PC-3 (cell line): Measurements from ENCODE around the gene DIAPH1. TPM values are rescaled to one million over a fixed set of nuclear protein-coding genes. Genes with fewer than 3 reads are reported as not detected.

ENCODE experiments used
- ATAC-seq: fragments of 200-7000 bp; cut with Tn5 transposase; 2 replicates; pipeline ENCODE4 v1.9.1; 2020; ENCODE audit warnings: mild to moderate bottlenecking, moderate library complexity
- BruUV-seq: library from RNA; stranded (reverse); fragments of 400-500 nt; replicated peaks from 2 replicates; lab custom pipeline; 2021; lab: Mats Ljungman, UMichigan
- CTCF ChIA-PET: fragments of 300-600 bp; sonication (Branson Sonifier 250); formaldehyde crosslinking; loops from one replicate; lab custom pipeline; 2022; ENCODE audit warnings: antibody characterized with exemption; lab: Charles Lee
- POLR2A ChIA-PET: fragments of 300-600 bp; sonication (Branson Sonifier 250); formaldehyde crosslinking; loops from one replicate; lab custom pipeline; 2022; ENCODE audit warnings: antibody characterized with exemption; ENCODE audit not compliant: unreplicated experiment; lab: Charles Lee
- DNase-seq: peaks from one replicate; pipeline ENCODE4 v3.0.0-alpha.2; 2015
- H2AFZ ChIP-seq: fragments of 300-600 bp; sonication (generic); 2 replicates; pipeline ENCODE4 v1.6.0; 2016; ENCODE audit warnings: antibody characterized with exemption, low read length
- H3F3A ChIP-seq: fragments of 300-600 bp; sonication (generic); one replicate; pipeline ENCODE4 v1.6.0; 2017; ENCODE audit warnings: antibody characterized with exemption, low read length, control low read depth, mild to moderate bottlenecking; ENCODE audit not compliant: unreplicated experiment
- H3K27ac ChIP-seq: fragments of 300-600 bp; sonication (generic); 2 replicates; pipeline ENCODE4 v1.5.1; 2016; ENCODE audit warnings: mild to moderate bottlenecking, low read length
- H3K27me3 ChIP-seq: fragments of 300-600 bp; sonication (generic); 2 replicates; pipeline ENCODE4 v1.6.1; 2016; ENCODE audit warnings: low read length, mixed read lengths
- H3K36me3 ChIP-seq: fragments of 300-600 bp; sonication (generic); 2 replicates; pipeline ENCODE4 v1.6.1; 2016; ENCODE audit warnings: low read depth, mixed run types, low read length, mixed read lengths
- H3K4me1 ChIP-seq: fragments of 300-600 bp; sonication (generic); 2 replicates; pipeline ENCODE4 v1.5.1; 2016; ENCODE audit warnings: low read length; ENCODE audit not compliant: insufficient read depth
- H3K4me2 ChIP-seq: fragments of 300-600 bp; sonication (generic); 2 replicates; pipeline ENCODE4 v1.6.0; 2016; ENCODE audit warnings: low read length
- H3K4me3 ChIP-seq: fragments of 300-600 bp; sonication (generic); 2 replicates; pipeline ENCODE4 v1.5.1; 2016; ENCODE audit warnings: mild to moderate bottlenecking, low read length, mixed read lengths
- H3K79me2 ChIP-seq: fragments of 300-600 bp; sonication (generic); 2 replicates; pipeline ENCODE4 v1.6.1; 2017; ENCODE audit warnings: low read length, mixed read lengths
- H3K9ac ChIP-seq: fragments of 300-600 bp; sonication (generic); 2 replicates; pipeline ENCODE4 v1.6.0; 2016; ENCODE audit warnings: mild to moderate bottlenecking, low read length
- H3K9me2 ChIP-seq: fragments of 300-600 bp; sonication (generic); replicated peaks from 2 replicates; pipeline ENCODE4 v1.6.1; 2016; ENCODE audit warnings: mixed run types, low read length, mixed read lengths
- H3K9me3 ChIP-seq: fragments of 300-600 bp; sonication (generic); 2 replicates; pipeline ENCODE4 v1.6.1; 2016; ENCODE audit warnings: low read length, mixed read lengths
- H4K20me1 ChIP-seq: fragments of 300-600 bp; sonication (generic); 2 replicates; pipeline ENCODE4 v1.6.1; 2016; ENCODE audit warnings: low read length, mixed read lengths
- EZH2 ChIP-seq: fragments of 300-600 bp; sonication (generic); IDR thresholded peaks from one replicate; pipeline ENCODE4 v1.6.1; 2017; ENCODE audit warnings: antibody characterized with exemption, mild to moderate bottlenecking, low read length; ENCODE audit not compliant: unreplicated experiment
- EZH2phosphoT487 ChIP-seq: fragments of 300-600 bp; sonication (generic); IDR thresholded peaks from 2 replicates; pipeline ENCODE4 v1.6.1; 2018; ENCODE audit warnings: mild to moderate bottlenecking, antibody characterized with exemption, low read length, borderline replicate concordance
- intact Hi-C: fragments of 100-400 bp; cut with micrococcal nuclease; formaldehyde crosslinking; loops from 2 replicates; pipeline ENCODE4 v1.9.0; 2023
- total RNA-seq: library from RNA; depleted of rRNA; stranded (reverse); fragments of >200 nt; gene quantifications from 2 replicates; pipeline ENCODE4 v1.2.3, GENCODE V29; 2014
- TF ChIP-seq, protein P1 (sequence below): fragments of 300-600 bp; sonication (generic); conservative IDR thresholded peaks from 2 replicates; pipeline ENCODE4 v1.5.1; 2017; ENCODE audit warnings: antibody characterized with exemption, low read depth, mild to moderate bottlenecking, low read length

The DIAPH1 gene
- total RNA-seq, 1 experiment from 2014 or later: 51.9 TPM

- Histone ChIP-seq H3K79me2 (no peaks in the 10 kb centered on the region), H3F3A (no peaks in the 10 kb centered on the region), H3K9me2 (no peaks in the 10 kb centered on the region), H3K9ac (no peak overlapping the region), H3K4me1 (no peaks in the 10 kb centered on the region), H2AFZ (no peak overlapping the region), H3K27me3 (no peaks in the 10 kb centered on the region), H4K20me1 (no peaks in the 10 kb centered on the region), H3K4me2 (no peak overlapping the region), H3K9me3 (no peaks in the 10 kb centered on the region), H3K4me3 (no peak overlapping the region), H3K27ac (no peak overlapping the region), H3K36me3 (peaks cover 32% of the 10 kb centered on the region)
- no peak for TF ChIP-seq EZH2phosphoT487
- TF ChIP-seq EZH2: no peak
- TF ChIP-seq, protein P1, sequence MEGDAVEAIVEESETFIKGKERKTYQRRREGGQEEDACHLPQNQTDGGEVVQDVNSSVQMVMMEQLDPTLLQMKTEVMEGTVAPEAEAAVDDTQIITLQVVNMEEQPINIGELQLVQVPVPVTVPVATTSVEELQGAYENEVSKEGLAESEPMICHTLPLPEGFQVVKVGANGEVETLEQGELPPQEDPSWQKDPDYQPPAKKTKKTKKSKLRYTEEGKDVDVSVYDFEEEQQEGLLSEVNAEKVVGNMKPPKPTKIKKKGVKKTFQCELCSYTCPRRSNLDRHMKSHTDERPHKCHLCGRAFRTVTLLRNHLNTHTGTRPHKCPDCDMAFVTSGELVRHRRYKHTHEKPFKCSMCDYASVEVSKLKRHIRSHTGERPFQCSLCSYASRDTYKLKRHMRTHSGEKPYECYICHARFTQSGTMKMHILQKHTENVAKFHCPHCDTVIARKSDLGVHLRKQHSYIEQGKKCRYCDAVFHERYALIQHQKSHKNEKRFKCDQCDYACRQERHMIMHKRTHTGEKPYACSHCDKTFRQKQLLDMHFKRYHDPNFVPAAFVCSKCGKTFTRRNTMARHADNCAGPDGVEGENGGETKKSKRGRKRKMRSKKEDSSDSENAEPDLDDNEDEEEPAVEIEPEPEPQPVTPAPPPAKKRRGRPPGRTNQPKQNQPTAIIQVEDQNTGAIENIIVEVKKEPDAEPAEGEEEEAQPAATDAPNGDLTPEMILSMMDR: no peak
- POLR2A ChIA-PET: no interaction called here
- ATAC-seq: no peak
- no peak for DNase-seq
- intact Hi-C loops: no loop called here
- CTCF ChIA-PET: no interaction called here
- BruUV-seq: no TSS peak
Measured at GRCh38 chr5:141532726-141533125, 86.1 kb downstream of the DIAPH1 start.

DNA sequence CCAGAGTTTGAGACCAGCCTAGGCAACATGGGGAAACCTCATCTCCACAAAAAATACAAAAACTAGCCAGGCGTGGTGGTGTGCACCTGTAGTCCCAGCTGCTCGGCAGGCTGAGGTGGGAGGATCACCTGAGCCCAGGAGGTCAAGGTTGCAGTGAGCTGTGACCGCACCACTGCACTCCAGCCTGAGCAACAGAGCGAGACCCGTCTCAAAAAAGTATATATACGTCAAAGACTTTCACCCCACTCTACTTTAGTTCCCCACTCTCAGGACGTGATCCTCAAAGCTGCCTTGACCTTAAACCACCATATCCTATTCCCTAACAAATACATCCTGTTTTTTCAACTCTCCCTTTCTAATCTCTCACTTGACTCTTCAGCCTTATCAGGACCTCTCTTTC, 88.9 kb downstream of the DIAPH1 start:
- no peaks in the 10 kb centered on the region for H3K79me2 ChIP-seq
- H3K4me2 ChIP-seq: no peak overlapping the region
- no peak overlapping the region for H3K27ac ChIP-seq
- H3F3A ChIP-seq: peaks cover 4% of the 10 kb centered on the region
- intact Hi-C loops: no loop called here
- ChIA-PET POLR2A (no interaction called here), CTCF (no interaction called here)
- H4K20me1 ChIP-seq: no peaks in the 10 kb centered on the region
- H2AFZ ChIP-seq: no peak overlapping the region
- H3K9me3 ChIP-seq: no peaks in the 10 kb centered on the region
- ATAC-seq (no peak), DNase-seq (no peak)
- H3K4me3 ChIP-seq: no peak overlapping the region
- H3K27me3 ChIP-seq: no peaks in the 10 kb centered on the region
- no peaks in the 10 kb centered on the region for H3K4me1 ChIP-seq
- peaks cover 41% of the 10 kb centered on the region for H3K36me3 ChIP-seq
- TF ChIP-seq EZH2 (no peak), EZH2phosphoT487 (no peak)
- TF ChIP-seq, protein P1: no peak
- no peak overlapping the region for H3K9ac ChIP-seq
- no TSS peak for BruUV-seq
- no peaks in the 10 kb centered on the region for H3K9me2 ChIP-seq

DNA sequence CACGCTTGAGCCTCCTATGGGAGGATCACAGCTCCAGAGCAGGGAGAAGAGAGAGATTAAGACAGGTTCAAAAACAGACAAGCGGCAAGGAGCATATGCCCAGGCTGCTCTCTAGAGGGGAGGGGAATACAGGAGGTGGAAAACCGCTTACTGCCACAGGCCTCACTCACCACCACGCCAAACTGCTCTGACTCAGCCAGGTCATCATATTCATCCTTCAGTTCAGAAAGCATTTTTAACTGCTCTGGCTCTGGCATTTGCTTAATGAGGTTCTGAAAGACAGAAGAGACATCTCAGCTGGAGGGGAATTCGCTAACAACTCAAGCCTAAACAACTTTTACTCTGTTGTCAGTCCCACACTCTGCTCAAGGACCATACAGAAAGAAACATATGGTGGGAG, 89.8 kb downstream of the DIAPH1 start:
- ChIA-PET CTCF (no interaction called here), POLR2A (no interaction called here)
- no peaks in the 10 kb centered on the region for H4K20me1 ChIP-seq
- no peak overlapping the region for H3K4me2 ChIP-seq
- H3K79me2 ChIP-seq: 0 out of 2 replicates have a peak, but pooled peaks cover 2% of the 10 kb centered on the region
- peaks cover 6% of the 10 kb centered on the region; the same call in 1 of the 2 replicates for H3K4me1 ChIP-seq
- BruUV-seq: no TSS peak
- H3K4me3 ChIP-seq: no peak overlapping the region
- H3K36me3 ChIP-seq: peaks cover 46% of the 10 kb centered on the region
- no peak overlapping the region for H3K27ac ChIP-seq
- no peaks in the 10 kb centered on the region for H3K9me3 ChIP-seq
- intact Hi-C loops: no loop called here
- H3F3A ChIP-seq: peaks cover 4% of the 10 kb centered on the region
- ATAC-seq (no peak), DNase-seq (no peak)
- no peaks in the 10 kb centered on the region for H3K9me2 ChIP-seq
- no peak overlapping the region for H2AFZ ChIP-seq
- H3K27me3 ChIP-seq: no peaks in the 10 kb centered on the region
- no peak overlapping the region for H3K9ac ChIP-seq
- TF ChIP-seq EZH2phosphoT487: no peak
- TF ChIP-seq, protein P1: no peak
- no peak for TF ChIP-seq EZH2
